ENCODE results near the gene CEP120. TPM values are rescaled to one million over a fixed set of nuclear protein-coding genes. Genes with fewer than 3 reads are reported as not detected.
"Not testable (repeated sequence)": the region's sequence is repeated elsewhere in the genome, so short reads cannot be mapped to it uniquely, and the experiment has no call there.

CEP120 gene
- total RNA-seq (2014; rRNA removed), result 19.8 and 24.6 TPM in 2 replicates
- 2.5 TPM for polyA plus RNA-seq (2012)

- peak; percentile 99 for DNase-seq (ENCODE audit: low read depth)
Measured at GRCh38 chr5:123423278-123424149, at the start of gene CEP120. TSS of gene CEP120 (minus strand) at chr5:123423403. CDS start at chr5:123422998, 405 bp downstream.

- no peak for DNase-seq (ENCODE audit: low read depth)
Measured at GRCh38 chr5:123472150-123472924, 49.1 kb upstream of the CEP120 start.

- DNase-seq (ENCODE audit: low read depth), result no peak
Measured at GRCh38 chr5:123471385-123471784, 48.2 kb upstream of the CEP120 start.

GRCh38 chr5:123466839-123467238 is 43.6 kb upstream of the CEP120 start:
- DNase-seq (ENCODE audit: low read depth), result not testable (repeated sequence)

- DNase-seq (ENCODE audit: low read depth), result no peak
Measured at GRCh38 chr5:123460296-123460729, 37.1 kb upstream of the CEP120 start.

GRCh38 chr5:123458994-123459393 is 35.8 kb upstream of the CEP120 start:
- DNase-seq (ENCODE audit: low read depth), result not testable (repeated sequence)

- DNase-seq (ENCODE audit: low read depth), result no peak
Measured at GRCh38 chr5:123456242-123456641, 33.0 kb upstream of the CEP120 start.

GRCh38 chr5:123455640-123456039 is 32.4 kb upstream of the CEP120 start:
- DNase-seq (ENCODE audit: low read depth), result no peak

- no peak for DNase-seq (ENCODE audit: low read depth)
Measured at GRCh38 chr5:123455095-123455494, 31.9 kb upstream of the CEP120 start.

- DNase-seq (ENCODE audit: low read depth), result no peak
Measured at GRCh38 chr5:123454259-123454911, 31.2 kb upstream of the CEP120 start.

GRCh38 chr5:123452401-123452800 is 29.2 kb upstream of the CEP120 start:
- DNase-seq (ENCODE audit: low read depth), result no peak

GRCh38 chr5:123451047-123451446 is 27.8 kb upstream of the CEP120 start:
- DNase-seq (ENCODE audit: low read depth), result no peak

- peak; percentile 23 for DNase-seq (ENCODE audit: low read depth)
Measured at GRCh38 chr5:123450640-123451039, 27.4 kb upstream of the CEP120 start.

- DNase-seq (ENCODE audit: low read depth), result no peak
Measured at GRCh38 chr5:123450114-123450513, 26.9 kb upstream of the CEP120 start.

GRCh38 chr5:123449424-123449974 is 26.3 kb upstream of the CEP120 start:
- DNase-seq (ENCODE audit: low read depth), result no peak

GRCh38 chr5:123448743-123449142 is 25.5 kb upstream of the CEP120 start:
- no peak for DNase-seq (ENCODE audit: low read depth)

GRCh38 chr5:123448017-123448617 is 24.9 kb upstream of the CEP120 start:
- no peak for DNase-seq (ENCODE audit: low read depth)

GRCh38 chr5:123444016-123444415 is 20.8 kb upstream of the CEP120 start:
- DNase-seq (ENCODE audit: low read depth), result no peak

- no peak for DNase-seq (ENCODE audit: low read depth)
Measured at GRCh38 chr5:123441408-123441807, 18.2 kb upstream of the CEP120 start.

GRCh38 chr5:123440456-123441181 is 17.4 kb upstream of the CEP120 start:
- no peak for DNase-seq (ENCODE audit: low read depth)

- DNase-seq (ENCODE audit: low read depth), result no peak
Measured at GRCh38 chr5:123439709-123440108, 16.5 kb upstream of the CEP120 start.

Data from LHCN-M2 (cell line).